Measurements from ENCODE around the gene RPS6KB2.

The RPS6KB2 gene

DNA sequence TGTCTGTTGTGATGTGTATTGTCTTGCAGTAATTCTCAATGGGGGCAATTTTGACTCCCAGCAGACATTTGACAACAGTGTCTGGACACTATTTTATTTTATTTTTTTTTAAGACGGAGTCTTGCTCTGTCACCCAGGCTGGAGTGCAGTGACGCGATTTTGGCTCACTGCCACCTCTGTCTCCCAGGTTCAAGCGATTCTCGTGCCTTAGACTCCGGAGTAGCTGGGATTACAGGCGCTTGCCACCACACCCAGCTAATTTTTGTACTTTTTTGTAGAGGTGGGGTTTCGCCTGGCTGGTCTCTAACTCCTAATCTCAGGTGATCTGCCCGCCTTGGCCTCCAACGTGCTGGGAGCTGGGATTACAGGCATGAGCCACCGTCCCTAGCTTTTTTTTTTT, 1.4 kb downstream of the RPS6KB2 start:
- no peak for DNase-seq (ENCODE audit: low spot score)

DNA sequence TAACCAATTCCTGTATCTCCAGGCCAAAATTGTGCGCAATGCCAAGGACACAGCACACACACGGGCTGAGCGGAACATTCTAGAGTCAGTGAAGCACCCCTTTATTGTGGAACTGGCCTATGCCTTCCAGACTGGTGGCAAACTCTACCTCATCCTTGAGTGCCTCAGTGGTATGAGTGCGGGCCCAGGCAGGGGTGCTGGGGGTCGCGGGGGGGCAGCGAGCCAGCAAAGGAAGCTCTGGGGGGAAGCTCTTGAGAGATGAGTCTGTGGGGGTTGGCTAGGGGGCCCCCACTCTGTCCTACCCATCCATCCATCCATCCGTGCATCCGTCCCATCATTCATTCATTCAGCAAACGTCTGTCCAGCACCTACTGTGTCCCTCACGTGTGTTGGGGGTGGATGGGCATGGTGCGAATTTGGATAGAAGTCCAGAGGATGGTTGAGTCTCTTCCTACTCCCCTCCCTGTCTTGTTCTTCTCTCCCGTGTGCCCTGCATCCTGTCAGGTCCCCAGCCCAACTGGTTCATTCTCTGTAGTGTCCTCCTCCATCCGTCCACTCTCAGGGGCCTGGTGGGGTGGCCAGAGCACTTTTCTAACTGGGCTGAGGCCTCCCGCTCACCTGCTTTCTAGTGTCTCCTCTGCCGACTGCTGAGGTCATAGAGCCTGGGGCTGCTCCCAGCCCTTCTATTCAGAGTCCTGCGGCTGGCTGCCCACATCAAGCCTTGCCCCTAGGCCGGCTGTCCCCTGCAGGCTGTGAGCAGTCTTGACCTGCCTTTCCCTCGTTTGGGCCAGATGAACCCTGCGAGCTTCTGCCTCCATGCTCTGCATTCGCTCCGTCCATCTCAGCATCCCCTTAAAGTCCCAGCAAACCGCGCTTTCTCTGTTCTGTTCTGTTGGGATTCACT, 3.3 kb downstream of the RPS6KB2 start:
- no peak for DNase-seq (ENCODE audit: low spot score)

DNA sequence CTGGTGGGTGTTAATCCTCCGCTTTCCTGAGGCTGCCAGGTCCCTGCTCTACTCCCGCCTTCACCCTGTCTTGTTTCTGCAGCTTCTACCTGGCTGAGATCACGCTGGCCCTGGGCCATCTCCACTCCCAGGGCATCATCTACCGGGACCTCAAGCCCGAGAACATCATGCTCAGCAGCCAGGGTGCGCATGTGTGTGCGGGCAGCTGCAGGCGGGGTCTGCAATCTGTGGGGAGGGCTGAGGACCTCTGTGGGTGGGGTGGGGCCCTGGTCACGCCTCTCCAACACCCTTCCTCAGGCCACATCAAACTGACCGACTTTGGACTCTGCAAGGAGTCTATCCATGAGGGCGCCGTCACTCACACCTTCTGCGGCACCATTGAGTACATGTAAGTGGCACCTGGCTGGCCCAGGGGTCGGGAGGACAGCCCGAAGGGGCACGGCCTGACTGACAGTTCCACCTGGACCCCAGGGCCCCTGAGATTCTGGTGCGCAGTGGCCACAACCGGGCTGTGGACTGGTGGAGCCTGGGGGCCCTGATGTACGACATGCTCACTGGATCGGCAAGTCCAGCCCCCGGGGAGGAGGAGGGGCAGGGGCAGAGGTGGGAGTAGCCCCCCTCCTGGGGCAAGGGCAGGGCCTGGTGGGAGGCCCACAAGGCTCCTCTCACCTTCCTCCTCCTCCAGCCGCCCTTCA, 4.5 kb downstream of the RPS6KB2 start:
- DNase-seq (ENCODE audit: low spot score): no peak

DNA sequence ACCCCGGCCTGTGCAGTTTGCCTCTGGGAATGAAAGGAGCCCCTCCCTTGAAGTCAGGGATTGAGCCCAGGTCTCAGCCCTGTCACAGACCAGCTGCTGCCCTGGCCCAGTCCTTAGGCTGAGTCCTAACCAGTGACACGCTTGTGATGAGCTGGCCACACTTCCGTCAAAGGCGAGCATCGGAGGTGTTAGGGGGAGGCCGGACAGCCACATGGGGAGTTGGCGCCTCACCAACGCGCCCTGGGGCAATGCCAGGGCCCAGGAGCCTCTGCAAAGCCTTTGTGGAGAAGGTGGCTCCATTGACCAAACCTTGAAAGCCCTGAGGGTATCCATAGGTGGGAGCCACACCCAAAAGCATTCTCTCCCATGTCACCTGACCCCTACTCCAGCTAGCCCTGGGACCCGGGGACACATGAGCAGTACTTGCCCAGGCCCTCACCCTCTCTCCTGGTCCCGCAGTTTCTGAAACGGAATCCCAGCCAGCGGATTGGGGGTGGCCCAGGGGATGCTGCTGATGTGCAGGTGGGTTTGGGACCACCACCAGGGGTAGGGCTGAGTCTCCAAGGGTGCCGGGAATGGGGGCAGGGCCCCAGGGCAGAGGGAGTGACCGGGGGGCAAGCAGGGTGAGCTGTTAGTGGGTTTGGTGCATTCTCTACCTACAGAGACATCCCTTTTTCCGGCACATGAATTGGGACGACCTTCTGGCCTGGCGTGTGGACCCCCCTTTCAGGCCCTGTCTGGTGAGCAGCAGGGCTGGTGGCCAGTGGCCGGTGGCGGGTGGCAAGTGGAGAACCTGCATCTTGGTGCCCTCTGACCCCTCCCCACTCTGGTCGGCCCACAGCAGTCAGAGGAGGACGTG, 5.5 kb downstream of the RPS6KB2 start:
- DNase-seq (ENCODE audit: low spot score): no peak

DNA sequence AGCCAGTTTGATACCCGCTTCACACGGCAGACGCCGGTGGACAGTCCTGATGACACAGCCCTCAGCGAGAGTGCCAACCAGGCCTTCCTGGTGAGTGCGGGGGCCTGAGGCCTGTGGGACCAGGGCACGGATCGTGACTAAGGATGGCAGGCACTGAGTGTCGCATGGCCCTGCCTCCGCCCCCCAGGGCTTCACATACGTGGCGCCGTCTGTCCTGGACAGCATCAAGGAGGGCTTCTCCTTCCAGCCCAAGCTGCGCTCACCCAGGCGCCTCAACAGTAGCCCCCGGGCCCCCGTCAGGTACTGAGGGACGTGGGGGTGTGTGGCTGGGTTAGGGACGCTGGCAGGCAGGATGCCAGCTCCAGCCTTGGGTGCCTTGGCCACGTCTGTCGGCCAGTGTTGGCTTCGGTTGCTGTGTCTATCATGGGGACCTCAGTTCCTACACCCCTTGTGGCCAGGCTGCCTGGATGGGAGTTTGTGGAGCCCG, 6.1 kb downstream of the RPS6KB2 start:
- no peak for DNase-seq (ENCODE audit: low spot score)

DNA sequence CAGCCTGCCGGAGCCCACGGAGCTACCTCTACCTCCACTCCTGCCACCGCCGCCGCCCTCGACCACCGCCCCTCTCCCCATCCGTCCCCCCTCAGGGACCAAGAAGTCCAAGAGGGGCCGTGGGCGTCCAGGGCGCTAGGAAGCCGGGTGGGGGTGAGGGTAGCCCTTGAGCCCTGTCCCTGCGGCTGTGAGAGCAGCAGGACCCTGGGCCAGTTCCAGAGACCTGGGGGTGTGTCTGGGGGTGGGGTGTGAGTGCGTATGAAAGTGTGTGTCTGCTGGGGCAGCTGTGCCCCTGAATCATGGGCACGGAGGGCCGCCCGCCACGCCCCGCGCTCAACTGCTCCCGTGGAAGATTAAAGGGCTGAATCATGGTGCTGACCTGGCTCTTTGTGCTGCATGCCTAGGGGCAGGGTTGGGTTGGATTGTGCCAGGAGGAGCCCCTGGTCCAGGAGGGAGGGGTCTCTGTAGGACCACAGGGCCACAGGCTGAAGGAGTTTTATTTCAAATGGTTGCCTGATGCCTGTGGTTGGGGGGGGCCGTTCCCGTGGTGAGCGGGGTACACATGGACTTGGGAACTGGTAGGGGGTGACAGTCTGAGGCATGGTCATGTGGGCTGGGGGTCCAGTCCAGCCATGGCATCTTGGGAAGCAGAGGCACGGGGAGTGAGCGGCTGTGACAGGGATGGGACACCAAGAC, 6.9 kb downstream of the RPS6KB2 start:
- no peak for DNase-seq (ENCODE audit: low spot score)

DNA sequence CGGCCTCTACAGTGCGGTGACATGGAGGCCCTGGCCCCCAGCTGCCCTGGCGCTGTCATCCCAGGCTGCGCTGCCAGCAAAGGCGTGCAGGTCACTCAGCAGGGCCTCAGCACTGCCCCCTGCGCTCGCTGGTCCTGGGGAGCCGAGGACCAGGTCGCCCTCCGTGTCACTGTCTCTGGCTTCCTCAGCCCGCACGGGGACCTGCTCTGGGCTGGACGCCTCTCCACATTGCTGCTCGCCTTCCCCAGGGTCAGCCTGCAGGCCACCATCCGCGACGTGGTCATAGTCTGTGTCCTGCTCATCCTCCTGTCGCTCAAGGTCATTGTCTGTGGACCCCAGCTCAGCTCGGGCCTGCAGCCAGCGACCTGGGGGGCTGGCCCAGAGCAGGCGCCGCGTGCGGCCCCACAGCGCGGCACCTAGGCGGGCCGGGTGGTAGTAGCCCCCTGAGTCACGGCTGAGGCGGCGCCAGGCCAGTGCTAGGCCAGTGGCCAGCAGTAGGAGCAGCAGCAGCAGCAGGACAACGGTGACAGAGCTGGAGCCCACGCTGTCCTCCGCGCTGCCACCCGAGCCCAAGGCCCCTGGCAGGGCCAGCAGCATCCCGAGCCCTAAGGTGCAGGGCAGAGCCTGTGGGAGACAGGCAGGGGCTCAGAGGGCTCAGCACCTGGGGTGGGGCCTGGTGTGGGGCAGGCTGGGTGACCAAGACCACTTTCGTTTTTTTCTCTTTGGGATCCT, 7.6 kb downstream of the RPS6KB2 start:
- DNase-seq (ENCODE audit: low spot score): no peak

DNA sequence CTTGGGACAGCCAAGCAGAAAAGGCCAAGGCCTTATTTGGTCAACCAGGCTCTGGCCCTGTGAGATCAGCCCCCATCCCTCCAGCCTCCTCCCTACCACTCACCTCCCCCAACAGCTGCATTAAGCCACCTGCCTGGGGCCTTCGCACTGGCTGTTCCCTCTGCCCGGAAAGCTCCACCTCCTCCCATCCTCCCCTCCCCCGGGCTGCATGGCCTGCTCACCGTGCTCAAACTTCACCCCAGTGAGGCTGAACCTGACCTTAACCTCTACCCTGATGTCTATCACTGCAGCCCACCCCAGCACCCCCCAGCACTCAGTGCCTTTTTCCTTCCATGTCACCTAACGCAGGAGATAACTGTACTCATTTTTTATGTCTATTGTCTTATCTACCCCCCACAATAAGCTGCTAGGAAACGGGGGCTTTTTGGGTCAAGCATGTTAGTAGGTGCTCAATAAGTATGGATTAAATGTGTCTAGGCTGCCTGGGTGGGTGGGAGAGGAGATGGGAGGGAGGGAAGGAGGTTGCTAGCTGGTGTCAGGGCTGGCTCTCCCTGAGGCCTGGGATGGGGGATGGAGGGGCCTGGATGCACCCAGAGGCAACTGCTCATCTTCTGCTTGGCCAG, 8.3 kb downstream of the RPS6KB2 start:
- DNase-seq (ENCODE audit: low spot score): no peak

DNA sequence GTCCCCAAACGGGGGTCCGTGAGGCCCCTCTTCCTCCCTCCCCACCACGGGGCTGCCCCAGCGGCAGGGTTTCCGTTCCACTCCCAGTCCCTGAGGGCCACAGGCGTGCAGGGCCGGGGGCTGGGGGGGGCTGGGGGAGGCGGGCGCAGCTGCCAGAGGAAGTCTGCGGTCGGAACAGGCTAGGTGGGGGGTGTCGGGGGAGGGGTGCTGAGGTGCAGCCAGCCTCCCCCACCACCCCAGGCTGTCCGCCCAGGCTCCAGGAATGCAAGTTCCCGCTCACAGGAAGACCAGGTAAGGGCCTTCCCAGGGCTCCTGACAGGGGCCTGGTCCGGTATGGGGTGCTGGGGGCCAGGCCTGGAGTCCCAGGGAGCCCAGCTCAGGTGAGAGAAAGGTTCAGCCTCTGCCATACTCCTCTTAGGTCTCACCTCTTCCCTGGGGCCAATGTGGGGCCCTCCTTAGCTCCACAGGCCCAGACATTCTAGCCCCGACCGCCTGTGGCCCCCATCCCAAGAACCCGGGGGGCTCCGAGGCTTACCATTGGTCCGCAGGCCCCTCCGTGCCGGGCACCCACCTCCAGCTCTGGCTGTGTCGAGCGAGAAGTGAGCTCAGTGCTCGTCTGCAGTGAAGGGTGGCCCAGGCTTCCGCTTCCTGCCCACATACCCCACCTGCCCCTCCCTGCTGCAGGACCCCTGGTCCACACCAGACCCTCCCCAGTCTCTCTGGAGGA, 9.0 kb downstream of the RPS6KB2 start, which contains the start of gene PTPRCAP:
Gene PTPRCAP (minus strand): TSS at position 601 of the 727 bp plus-strand sequence. CDS start 63 bp downstream, at position 538.
- no peak for DNase-seq (ENCODE audit: low spot score)

DNA sequence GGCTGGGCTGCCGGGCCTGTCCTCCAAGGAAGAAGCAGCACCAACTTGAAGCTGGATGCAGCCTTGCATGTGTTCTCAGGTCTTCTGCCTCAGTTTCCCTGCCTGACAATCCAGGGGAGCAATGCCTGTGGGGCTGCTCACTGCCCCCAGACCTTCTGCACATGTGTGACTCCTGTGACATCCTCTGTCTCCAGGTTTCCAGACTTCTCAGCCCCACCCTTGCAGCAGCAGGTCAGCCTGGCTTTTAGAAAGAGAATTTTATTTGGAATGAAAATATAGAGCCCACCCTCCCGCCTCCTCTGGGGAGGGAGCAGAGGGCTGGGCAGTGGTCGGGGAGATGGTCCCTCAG, 9.5 kb downstream of the RPS6KB2 start:
- no peak for DNase-seq (ENCODE audit: low spot score)

DNA sequence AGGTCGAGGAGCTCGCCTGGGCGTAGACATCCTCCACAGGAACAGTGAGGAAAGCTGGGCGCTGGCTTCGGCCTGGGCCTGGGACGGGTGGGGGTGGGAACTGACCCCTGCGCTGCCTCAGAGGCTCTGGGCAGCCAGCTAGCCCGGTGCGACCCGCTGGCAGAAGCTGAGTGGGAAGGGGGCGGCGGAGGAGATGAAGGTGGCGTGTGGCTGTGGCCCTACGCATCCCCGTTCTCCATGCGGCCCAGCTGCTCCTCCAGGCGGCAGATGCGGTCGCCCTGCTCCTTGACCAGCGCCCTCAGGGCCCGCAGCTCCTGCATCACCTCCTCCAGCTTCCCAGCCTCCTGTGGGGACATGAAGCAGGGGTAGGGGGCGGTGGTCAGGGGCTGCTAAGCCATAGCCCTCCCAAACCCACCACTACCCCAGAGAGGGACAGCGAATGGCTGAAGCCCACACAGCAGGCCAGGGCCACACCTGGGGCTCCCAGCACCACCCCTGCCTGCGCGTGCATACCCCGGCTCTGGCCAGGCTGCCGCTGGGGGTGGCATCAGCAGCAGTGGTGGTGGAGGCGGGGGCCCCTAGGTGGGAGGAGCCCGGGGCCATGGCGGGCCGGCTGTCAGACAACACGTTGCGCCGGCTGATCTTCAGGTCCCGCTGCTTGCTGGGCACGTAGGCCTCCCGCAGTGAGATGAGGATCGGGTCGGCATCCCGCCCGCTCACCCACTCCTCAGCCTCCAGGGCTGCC, 10.0 kb downstream of the RPS6KB2 start:
- no peak for DNase-seq (ENCODE audit: low spot score)

DNA sequence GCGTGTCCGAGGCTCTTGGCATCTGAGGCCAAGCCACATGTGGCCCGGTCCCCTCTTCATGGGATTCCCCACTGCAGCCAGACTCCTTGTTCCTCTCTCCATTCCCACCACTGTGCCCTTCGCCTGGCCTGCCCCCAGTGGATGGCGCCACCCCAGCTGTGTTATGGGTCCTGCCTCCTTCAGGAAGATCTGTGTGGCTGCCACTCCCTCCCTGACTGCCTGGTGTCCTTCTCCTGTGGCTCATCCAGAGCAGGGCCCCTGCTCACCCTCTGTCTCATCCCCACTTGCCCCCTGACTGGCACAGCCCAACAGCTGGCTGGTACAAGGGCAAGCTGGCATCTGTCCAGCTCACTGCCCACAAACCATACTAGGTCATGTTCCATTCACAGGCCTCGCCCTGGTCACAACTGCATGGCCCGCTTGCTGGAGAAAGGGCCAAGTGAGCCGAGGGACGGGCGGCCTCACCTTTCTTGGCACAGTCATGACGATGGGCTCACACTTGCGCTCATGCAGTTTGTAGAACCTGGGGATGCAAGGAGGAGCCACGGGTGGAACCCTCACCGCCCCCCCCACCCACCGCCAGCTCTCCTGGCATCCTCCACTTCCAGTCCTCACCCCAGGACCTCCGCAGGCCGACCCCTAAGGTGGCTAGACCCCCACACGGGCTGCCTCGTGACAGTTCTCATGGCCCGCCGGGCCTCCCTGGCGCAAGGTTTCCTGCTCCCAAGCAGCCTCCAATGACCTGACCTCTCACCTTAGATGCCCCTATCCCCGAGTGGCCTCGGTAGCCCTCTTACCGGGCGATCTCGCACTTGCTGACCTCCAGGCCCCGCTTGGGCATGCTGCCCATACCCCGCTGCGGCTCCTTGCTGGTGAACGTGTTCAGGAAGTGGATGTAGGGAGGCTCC, 11.3 kb downstream of the RPS6KB2 start:
- peak; percentile 22 for DNase-seq (ENCODE audit: low spot score)

DNA sequence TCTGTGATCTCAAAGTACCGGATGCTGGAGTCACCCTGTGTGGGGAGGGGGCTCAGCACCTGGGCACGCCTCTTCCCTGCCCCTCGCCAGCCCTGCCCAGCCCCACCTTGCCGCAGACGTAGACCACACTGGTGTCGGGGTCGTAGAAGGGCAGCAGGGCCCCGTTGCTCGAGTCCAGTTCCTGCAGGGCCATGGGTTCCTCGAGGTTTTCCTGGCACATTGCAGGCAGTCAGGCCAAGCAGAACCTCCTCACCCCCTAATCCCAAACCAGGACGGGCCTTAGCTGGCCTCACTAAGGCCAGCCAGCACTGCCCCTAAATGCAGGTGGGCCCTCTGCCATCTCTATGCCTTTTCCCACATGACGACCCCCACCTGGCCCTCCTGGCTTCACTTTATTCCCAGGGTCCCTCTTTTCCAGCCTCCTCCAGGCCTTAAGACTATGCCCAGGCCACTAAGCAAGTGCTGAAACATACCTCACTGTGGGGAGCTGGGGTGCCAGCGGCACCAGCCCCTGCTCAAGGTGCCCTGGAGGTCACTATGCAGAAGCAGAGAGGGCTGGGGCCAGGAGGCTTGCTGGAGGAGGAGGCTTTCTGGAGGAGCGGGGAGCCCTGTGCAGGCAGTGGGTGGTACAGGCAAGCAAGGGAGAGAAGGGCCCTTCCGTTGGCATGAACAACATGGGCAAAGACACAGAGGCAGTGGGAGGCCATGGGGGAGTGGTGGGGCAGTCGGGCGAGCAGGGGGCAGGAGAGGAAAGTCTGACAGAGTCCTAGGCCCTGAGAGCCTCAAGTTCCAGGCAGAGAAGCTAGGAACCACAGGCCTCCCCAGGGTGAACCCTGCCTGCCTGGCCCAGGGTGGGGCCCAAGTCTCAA, 12.2 kb downstream of the RPS6KB2 start:
- no peak for DNase-seq (ENCODE audit: low spot score)

DNA sequence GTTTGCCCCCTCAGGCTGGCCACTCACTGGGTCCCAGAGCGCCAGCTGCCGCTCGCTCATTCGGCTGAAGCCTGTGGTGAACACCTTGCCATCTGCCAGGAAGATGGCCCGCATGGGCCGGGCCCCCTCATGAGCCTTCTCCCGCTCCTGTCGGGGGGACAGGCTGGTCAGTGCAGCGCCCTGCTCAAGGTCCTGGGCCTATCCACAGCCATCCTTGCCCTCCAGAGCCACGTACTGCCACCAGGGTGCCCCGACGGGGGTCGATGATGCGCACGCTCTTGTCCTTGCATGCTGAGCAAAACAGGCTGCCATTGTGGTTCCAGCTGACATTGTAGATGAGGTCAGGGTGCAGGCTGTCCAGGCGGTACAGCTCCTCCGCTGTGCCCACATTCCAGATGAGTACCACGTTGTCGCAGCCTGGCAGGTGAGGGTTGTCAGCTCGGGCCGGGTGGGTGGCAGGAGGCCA, 12.8 kb downstream of the RPS6KB2 start:
- no peak for DNase-seq (ENCODE audit: low spot score)

DNA sequence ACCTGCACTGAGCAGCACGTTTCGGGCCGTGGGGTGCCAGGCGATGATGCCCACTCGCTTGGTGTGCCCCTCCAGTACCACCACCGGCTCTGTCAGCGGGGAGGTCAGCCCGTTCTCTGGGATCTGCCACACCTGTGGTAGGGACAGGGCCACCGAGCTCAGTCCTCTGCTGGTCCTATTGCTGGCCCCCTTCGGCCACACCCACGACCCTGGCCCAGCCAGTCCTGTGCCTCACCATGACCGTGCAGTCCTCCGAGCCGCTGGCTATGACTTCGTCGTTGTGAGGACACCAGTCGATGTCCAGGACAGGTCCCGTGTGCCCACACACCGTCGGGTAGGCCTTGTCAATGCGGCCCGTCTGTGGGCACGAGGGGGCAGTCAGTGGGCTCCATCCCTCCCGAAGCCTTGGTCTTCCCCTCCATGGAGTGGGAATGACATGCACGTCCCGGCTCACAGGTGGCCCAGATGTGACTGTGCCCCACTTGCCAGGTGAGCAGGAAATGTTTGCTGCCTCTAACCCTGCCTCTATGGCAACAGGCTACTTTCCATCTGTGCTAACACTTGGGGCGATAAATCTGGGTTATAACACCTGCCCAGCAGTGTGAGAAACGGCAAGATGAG, 13.5 kb downstream of the RPS6KB2 start:
- DNase-seq (ENCODE audit: low spot score): no peak

Data from hematopoietic multipotent progenitor cell treated with erythropoietin and hydrocortisone succinate and interleukin-3 and kit ligand, for 17 days (in vitro differentiated cells).